HepG2 (cell line): ENCODE measurements around the gene KCTD16.

Experiments used
- ASH2L ChIP-seq: fragments of 300-600, 200-600 bp; sonication (generic); IDR thresholded peaks from 2 replicates; pipeline ENCODE4 v1.7.0; 2017; ENCODE audit warnings: low read depth, mild to moderate bottlenecking, moderate library complexity, mixed read lengths, low read length; ENCODE audit not compliant: insufficient read length
- EP300 ChIP-seq, 3 experiments: sonication (generic) in 1 of 3; formaldehyde crosslinking in 1 of 3; IDR thresholded peaks; 2 replicates each; pipeline versions ENCODE4 v1.5.1 to v1.6.1; 2011 to 2020; ENCODE audit warnings: low read depth in 2 of 3, low read length in 2 of 3, borderline replicate concordance in 1 of 3, improper control_type of control experiment in 1 of 3, mild to moderate bottlenecking in 1 of 3, missing genetic modification reagents in 1 of 3, moderate library complexity in 1 of 3
- FOXM1 ChIP-seq: sonication (generic); formaldehyde crosslinking; IDR thresholded peaks from 2 replicates; pipeline ENCODE4 v1.5.0; 2020; ENCODE audit warnings: missing genetic modification reagents
- NPAS2 ChIP-seq: sonication (generic); formaldehyde crosslinking; IDR thresholded peaks from 2 replicates; pipeline ENCODE4 v1.8.0; 2022; ENCODE audit warnings: mild to moderate bottlenecking, missing genetic modification reagents, borderline replicate concordance
- SP4 ChIP-seq: sonication (generic); formaldehyde crosslinking; IDR thresholded peaks from 2 replicates; pipeline ENCODE4 v1.8.1; 2023; ENCODE audit warnings: mild to moderate bottlenecking, missing genetic modification reagents
- ZNF331 ChIP-seq: sonication (generic); formaldehyde crosslinking; IDR thresholded peaks from 2 replicates; pipeline ENCODE4 v1.4.0; 2020; ENCODE audit warnings: missing genetic modification reagents
- TF ChIP-seq, protein P1 (sequence below): sonication (generic); formaldehyde crosslinking; IDR thresholded peaks from 2 replicates; pipeline ENCODE4 v1.9.0; 2021; ENCODE audit warnings: mild to moderate bottlenecking, missing genetic modification reagents
- TF ChIP-seq, protein P2 (sequence below): IDR thresholded peaks from 2 replicates; pipeline ENCODE4 v1.6.1; 2016; ENCODE audit warnings: mild to moderate bottlenecking
- TF ChIP-seq, protein P3 (sequence below): sonication (generic); formaldehyde crosslinking; IDR thresholded peaks from 2 replicates; pipeline ENCODE4 v1.5.0; 2020; ENCODE audit warnings: mild to moderate bottlenecking, missing genetic modification reagents, moderate library complexity

DNA sequence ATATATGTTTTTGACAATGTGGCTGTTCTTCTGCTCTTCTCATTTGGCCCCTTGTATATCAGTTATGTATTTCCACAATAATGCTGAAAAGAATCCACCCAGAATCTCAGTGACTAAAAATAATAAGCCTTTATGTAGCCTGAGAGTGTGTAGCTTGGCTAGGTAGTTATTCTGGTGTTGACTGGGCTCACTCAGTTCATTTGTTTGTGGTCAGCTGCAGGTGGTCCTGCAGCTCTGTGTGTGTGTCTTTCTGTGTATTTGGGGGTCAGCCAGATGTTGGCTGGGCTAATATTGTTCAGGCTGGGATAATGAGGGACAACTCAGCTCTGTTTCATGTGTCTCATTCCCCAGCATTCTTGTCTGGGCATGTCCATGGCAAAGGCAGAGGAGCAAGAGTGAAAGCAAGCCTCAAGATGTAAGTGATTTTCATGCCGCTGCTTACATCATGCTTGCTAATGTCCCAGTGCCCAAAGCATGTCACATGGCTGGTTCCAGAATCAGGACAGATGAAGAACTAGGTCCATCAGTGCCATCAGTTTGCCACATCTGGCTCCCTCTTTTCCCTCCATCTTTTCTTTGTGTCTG lies 162.8 kb downstream of the KCTD16 start:
- no peak for TF ChIP-seq ZNF331 (CRISPR knock-in tag)
- TF ChIP-seq, protein P1, sequence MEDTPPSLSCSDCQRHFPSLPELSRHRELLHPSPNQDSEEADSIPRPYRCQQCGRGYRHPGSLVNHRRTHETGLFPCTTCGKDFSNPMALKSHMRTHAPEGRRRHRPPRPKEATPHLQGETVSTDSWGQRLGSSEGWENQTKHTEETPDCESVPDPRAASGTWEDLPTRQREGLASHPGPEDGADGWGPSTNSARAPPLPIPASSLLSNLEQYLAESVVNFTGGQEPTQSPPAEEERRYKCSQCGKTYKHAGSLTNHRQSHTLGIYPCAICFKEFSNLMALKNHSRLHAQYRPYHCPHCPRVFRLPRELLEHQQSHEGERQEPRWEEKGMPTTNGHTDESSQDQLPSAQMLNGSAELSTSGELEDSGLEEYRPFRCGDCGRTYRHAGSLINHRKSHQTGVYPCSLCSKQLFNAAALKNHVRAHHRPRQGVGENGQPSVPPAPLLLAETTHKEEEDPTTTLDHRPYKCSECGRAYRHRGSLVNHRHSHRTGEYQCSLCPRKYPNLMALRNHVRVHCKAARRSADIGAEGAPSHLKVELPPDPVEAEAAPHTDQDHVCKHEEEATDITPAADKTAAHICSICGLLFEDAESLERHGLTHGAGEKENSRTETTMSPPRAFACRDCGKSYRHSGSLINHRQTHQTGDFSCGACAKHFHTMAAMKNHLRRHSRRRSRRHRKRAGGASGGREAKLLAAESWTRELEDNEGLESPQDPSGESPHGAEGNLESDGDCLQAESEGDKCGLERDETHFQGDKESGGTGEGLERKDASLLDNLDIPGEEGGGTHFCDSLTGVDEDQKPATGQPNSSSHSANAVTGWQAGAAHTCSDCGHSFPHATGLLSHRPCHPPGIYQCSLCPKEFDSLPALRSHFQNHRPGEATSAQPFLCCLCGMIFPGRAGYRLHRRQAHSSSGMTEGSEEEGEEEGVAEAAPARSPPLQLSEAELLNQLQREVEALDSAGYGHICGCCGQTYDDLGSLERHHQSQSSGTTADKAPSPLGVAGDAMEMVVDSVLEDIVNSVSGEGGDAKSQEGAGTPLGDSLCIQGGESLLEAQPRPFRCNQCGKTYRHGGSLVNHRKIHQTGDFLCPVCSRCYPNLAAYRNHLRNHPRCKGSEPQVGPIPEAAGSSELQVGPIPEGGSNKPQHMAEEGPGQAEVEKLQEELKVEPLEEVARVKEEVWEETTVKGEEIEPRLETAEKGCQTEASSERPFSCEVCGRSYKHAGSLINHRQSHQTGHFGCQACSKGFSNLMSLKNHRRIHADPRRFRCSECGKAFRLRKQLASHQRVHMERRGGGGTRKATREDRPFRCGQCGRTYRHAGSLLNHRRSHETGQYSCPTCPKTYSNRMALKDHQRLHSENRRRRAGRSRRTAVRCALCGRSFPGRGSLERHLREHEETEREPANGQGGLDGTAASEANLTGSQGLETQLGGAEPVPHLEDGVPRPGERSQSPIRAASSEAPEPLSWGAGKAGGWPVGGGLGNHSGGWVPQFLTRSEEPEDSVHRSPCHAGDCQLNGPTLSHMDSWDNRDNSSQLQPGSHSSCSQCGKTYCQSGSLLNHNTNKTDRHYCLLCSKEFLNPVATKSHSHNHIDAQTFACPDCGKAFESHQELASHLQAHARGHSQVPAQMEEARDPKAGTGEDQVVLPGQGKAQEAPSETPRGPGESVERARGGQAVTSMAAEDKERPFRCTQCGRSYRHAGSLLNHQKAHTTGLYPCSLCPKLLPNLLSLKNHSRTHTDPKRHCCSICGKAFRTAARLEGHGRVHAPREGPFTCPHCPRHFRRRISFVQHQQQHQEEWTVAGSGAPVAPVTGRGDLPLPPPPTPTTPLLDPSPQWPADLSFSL (CRISPR knock-in tag) = no peak
- no peak for TF ChIP-seq NPAS2 (CRISPR knock-in tag)
- no peak for TF ChIP-seq ASH2L
- no peak for TF ChIP-seq SP4 (CRISPR knock-in tag)
- TF ChIP-seq, protein P2, sequence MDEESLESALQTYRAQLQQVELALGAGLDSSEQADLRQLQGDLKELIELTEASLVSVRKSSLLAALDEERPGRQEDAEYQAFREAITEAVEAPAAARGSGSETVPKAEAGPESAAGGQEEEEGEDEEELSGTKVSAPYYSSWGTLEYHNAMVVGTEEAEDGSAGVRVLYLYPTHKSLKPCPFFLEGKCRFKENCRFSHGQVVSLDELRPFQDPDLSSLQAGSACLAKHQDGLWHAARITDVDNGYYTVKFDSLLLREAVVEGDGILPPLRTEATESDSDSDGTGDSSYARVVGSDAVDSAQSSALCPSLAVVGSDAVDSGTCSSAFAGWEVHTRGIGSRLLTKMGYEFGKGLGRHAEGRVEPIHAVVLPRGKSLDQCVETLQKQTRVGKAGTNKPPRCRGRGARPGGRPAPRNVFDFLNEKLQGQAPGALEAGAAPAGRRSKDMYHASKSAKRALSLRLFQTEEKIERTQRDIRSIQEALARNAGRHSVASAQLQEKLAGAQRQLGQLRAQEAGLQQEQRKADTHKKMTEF (CRISPR knock-in tag) = no peak
- TF ChIP-seq, protein P3, sequence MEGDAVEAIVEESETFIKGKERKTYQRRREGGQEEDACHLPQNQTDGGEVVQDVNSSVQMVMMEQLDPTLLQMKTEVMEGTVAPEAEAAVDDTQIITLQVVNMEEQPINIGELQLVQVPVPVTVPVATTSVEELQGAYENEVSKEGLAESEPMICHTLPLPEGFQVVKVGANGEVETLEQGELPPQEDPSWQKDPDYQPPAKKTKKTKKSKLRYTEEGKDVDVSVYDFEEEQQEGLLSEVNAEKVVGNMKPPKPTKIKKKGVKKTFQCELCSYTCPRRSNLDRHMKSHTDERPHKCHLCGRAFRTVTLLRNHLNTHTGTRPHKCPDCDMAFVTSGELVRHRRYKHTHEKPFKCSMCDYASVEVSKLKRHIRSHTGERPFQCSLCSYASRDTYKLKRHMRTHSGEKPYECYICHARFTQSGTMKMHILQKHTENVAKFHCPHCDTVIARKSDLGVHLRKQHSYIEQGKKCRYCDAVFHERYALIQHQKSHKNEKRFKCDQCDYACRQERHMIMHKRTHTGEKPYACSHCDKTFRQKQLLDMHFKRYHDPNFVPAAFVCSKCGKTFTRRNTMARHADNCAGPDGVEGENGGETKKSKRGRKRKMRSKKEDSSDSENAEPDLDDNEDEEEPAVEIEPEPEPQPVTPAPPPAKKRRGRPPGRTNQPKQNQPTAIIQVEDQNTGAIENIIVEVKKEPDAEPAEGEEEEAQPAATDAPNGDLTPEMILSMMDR (CRISPR knock-in tag) = no peak
- no peak for TF ChIP-seq EP300 (IDR thresholded peaks at IDR 0.05; ENCODE audit: low read depth in 2 of 2, low read length in 2 of 2)
- no peak for TF ChIP-seq EP300 (CRISPR knock-in tag; IDR thresholded peaks at IDR 0.05; ENCODE audit: borderline replicate concordance)
- TF ChIP-seq FOXM1 (CRISPR knock-in tag) = no peak
